Middle frontal gyrus (tissue), 1 donor: ENCODE data around the gene ZCCHC24.

Source experiments
- DNase-seq: peaks from one replicate; pipeline ENCODE4 v3.0.0-alpha.2; 2015; ENCODE audit warnings: low spot score; ENCODE audit errors: extremely low spot score

The ZCCHC24 gene

GRCh38 chr10:79431891-79432831, 13.3 kb downstream of the ZCCHC24 start:
- no peak for DNase-seq

- DNase-seq: no peak
These were observed 14.0 kb downstream of the ZCCHC24 start for GRCh38 chr10:79431428-79431827.

- DNase-seq: no peak
These were observed 14.5 kb downstream of the ZCCHC24 start for GRCh38 chr10:79430936-79431335.

GRCh38 chr10:79430325-79430905, 15.0 kb downstream of the ZCCHC24 start:
- no peak for DNase-seq

- DNase-seq: no peak
These were observed 15.7 kb downstream of the ZCCHC24 start for GRCh38 chr10:79429751-79430150.

GRCh38 chr10:79427965-79428364, 17.5 kb downstream of the ZCCHC24 start:
- no peak for DNase-seq

GRCh38 chr10:79425074-79425532, 20.3 kb downstream of the ZCCHC24 start:
- no peak for DNase-seq

GRCh38 chr10:79424221-79425073, 21.0 kb downstream of the ZCCHC24 start:
- DNase-seq: no peak

- DNase-seq: no peak
These were observed 23.1 kb downstream of the ZCCHC24 start for GRCh38 chr10:79422178-79422892.

- no peak for DNase-seq
These were observed 24.3 kb downstream of the ZCCHC24 start for GRCh38 chr10:79420974-79421688.

- DNase-seq: no peak
These were observed 26.4 kb downstream of the ZCCHC24 start for GRCh38 chr10:79418886-79419595.

- DNase-seq: no peak
These were observed 27.1 kb downstream of the ZCCHC24 start for GRCh38 chr10:79418274-79418673.

GRCh38 chr10:79417731-79418130, 27.7 kb downstream of the ZCCHC24 start:
- no peak for DNase-seq

- no peak for DNase-seq
These were observed 28.2 kb downstream of the ZCCHC24 start for GRCh38 chr10:79417266-79417665.

- no peak for DNase-seq
These were observed 28.7 kb downstream of the ZCCHC24 start for GRCh38 chr10:79416578-79417255.

GRCh38 chr10:79415736-79416577, 29.5 kb downstream of the ZCCHC24 start:
- no peak for DNase-seq

- DNase-seq: no peak
These were observed 30.7 kb downstream of the ZCCHC24 start for GRCh38 chr10:79414714-79415113.

GRCh38 chr10:79413196-79413595, 32.2 kb downstream of the ZCCHC24 start:
- DNase-seq: no peak
